NCI-H2196 treated with DMSO at 0.1 percent for 48 hours (cell line): ENCODE data around the gene CHCHD6.

Experiments
- DNase-seq: peaks from one replicate; lab custom pipeline; 2025; ENCODE audit not compliant: unreplicated experiment; lab: John Stamatoyannopoulos, UW

The CHCHD6 gene

GRCh38 chr3:127003175-127003555 lies 299.1 kb downstream of the CHCHD6 start:
- DNase-seq, result no peak

DNA sequence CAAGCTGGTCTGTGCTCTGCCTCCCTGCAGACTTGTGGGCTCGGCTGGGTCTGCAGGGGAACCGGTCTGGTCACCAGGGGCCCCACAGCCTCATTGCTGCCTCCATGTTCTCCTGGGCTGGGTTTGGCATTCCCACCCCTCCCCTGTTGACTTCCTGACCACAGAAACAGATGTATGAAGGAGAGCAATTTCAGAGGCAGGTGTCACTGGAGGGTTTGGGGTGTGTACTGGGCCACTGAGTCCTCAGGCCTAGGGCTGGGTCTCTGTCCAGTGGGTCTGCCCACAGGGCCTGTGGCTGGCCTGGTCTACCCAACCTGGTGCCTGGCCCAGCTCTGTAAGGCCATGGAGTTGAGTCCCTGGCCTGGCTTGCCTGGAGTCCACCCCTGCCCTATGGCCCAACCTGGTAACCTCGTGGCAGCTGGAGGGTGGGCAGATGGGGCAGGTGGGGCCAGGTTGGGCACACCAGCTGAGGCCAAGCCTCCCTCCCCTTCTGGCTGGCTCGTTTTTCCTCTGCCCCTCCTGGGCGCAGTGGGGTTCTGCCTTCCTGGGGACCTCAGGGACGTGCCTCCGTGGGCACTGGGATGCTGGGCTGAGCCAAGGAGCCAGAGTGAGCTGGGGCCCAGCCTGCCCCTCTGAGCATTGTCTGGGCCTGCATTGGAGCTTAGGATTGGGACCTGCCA lies 299.7 kb downstream of the CHCHD6 start:
- DNase-seq, result no peak

DNA sequence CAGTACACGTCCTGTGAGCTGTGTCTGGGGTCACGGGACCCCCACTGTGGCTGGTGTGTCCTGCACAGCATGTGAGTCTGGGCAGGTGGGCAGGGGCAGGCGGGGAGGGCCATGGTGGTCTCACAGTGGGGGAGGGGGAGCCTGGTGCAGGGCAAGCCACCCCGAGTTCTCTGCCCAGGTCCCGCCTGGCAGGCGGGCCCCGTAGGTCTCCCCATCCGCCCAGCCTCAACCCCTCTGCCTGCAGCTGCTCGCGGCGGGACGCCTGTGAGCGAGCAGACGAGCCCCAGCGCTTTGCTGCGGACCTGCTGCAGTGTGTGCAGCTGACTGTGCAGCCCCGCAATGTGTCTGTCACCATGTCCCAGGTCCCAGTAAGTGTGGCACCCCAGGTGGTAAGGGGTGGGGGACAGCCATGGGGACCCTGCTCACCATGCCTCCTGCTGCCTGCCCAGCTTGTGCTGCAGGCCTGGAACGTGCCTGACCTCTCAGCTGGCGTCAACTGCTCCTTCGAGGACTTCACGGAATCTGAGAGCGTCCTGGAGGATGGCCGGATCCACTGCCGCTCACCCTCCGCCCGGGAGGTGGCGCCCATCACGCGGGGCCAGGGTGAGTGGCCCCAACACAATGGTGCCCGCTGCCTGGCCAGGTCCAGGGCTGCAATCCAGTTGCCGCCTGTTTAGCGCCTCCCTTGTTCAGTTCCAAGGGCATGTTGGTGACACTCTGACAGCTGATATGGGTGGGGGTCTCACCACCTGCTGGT lies 300.8 kb downstream of the CHCHD6 start:
- no peak for DNase-seq

GRCh38 chr3:127005864-127006500 lies 301.9 kb downstream of the CHCHD6 start:
- no peak for DNase-seq

GRCh38 chr3:127006781-127007436 lies 302.9 kb downstream of the CHCHD6 start:
- DNase-seq, result no peak

DNA sequence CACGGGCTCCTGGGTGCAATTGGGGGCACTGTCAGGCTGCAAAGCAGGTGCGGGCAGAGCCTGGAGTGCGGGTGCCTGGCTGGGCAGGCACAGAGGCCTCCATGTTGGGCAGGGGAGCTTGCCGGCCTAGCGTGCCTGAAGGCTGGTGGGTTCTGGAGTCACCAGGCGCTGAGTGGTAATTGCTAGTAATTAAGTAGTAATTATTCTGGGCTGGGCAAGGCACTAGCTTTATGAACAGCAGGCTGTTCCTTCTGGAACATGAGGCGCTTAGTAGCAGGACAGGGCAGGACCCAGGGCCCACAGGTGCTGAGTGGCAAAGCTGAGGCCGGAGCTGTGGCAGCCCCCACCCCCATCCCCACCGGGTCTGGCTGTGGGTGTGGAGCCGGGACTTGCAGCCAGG lies 304.2 kb downstream of the CHCHD6 start:
- DNase-seq, result no peak

- no peak for DNase-seq
Observed at GRCh38 chr3:127009531-127009930, 305.5 kb downstream of the CHCHD6 start.
